Caki2 (cell line): ENCODE data around the gene PRKCB. TPM values are rescaled to one million over a fixed set of nuclear protein-coding genes. Genes with fewer than 3 reads are reported as not detected.

ENCODE experiments used
- DNase-seq: peaks from one replicate; pipeline ENCODE4 v3.0.0-alpha.2; 2015; ENCODE audit warnings: low read depth
- in situ Hi-C: cut with HindIII; loops from 2 replicates; pipeline ENCODE4 v1.10.0; 2016; ENCODE audit warnings: low sequenced_read_pairs, low pct_unique_long_range_greater_than_20kb, mixed read lengths
- total RNA-seq: library from RNA; depleted of rRNA; stranded (reverse); fragments of >200 nt; shearing (Covaris generic); gene quantifications from 2 replicates; pipeline ENCODE4 v1.2.3, GENCODE V29; 2014; ENCODE audit warnings: low replicate concordance

PRKCB gene
- total RNA-seq, 1 experiment from 2014 or later, result not detected

DNA sequence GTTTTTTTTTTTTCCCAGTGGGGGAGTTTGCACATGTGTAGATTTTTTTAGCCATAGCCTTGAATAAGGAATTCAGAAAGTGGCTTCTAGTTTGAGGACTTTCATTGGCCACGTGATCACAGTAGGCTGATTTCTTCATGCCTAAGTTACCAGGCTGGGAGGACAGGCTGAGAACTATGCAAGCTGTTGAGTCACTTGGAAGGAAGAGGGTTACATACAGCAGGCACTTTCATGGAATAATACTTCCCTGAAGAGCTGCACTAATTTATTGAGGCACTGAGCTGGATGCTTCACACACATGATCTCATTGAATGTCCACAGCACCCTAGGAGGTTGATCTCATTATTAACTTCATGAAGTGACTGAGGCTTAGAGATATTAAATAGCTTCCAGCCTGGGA, 22.8 kb downstream of the PRKCB start:
- in situ Hi-C loops, result no loop called here
- no peak for DNase-seq

- in situ Hi-C loops, result no loop called here
- DNase-seq, result no peak
These were observed 24.0 kb downstream of the PRKCB start for GRCh38 chr16:23859713-23860269.

DNA sequence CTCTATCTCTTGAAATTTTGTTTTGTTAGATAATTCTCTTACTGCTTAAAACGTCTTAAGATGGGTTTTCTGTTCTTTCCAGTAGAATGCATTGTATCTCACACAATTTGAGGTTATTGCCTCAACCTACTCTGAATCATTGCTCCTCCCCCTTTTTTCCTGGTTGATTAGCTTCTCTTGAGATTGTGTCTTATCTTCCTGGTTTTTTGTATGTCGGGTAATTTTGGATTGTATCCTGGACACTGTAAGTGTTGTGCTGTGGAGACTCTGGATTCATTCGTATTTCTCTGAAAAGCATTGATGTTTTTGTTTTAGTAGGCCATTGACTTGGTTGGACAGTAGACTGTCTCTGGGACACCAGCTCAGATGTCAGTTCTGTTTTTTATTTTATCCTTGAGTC, 26.1 kb downstream of the PRKCB start:
- in situ Hi-C loops, result no loop called here
- DNase-seq, result no peak

DNA sequence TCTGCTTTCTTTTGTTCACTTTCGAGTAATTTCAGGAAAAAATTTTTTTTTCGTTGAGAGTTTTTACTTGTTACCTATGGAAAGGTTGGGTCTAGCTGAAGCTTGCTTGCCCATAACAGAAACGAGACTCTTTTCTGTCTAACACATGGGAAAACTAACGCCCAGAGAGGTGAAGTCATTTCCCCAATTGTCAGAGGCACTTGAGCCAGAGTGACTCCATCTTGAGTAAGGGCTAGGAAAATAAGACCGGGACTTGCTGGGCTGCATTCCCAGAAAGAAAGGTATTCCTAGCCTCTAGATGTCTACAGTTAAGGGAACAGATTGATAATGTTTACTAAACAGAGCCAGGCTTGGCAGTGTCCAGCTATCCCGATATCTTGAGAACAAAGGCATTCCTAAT, 26.8 kb downstream of the PRKCB start:
- in situ Hi-C loops, result no loop called here
- no peak for DNase-seq

DNA sequence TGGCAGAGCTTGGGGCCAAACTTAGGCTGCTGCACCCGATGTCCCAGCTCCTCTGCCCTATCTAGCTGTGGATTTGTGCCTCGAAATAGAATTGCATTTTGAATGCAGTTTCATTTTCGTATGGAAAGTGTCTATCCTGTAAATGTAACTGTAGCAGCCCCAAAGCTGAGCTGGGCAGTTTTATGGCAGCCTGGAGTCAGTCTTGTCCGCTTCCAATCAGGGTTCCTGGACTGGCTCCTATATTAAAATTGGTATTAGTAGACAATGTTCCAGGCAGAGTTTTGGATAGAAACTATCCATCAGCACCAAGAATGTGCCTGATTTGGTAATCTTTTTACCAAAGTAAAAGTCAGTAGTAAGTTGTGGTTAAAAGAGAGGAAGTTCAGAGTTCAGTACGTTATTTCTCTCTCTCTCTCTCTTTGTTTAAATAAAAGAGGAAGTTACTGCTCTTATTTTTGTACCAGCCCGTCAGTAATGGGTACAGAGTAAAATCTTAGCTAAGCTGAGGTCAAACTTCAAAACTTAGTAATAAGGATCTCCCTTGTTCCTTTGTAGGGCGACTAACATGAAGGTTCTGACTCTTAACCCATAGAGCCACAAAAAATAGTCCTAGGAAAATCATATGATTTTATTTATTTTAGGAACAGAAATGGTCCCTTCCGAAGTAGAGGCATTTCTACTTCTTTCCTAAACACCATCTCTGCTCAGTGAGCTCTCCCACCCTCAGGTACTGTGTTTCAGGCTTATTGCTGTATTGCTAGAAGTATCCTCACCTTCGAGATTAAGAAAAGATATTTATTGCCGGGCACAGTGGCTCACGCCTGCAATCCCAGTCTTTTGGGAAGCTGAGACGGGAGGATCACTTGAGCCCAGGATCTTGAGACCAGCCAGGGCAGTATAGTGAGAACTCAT, 28.0 kb downstream of the PRKCB start:
- in situ Hi-C loops, result no loop called here
- DNase-seq, result no peak

DNA sequence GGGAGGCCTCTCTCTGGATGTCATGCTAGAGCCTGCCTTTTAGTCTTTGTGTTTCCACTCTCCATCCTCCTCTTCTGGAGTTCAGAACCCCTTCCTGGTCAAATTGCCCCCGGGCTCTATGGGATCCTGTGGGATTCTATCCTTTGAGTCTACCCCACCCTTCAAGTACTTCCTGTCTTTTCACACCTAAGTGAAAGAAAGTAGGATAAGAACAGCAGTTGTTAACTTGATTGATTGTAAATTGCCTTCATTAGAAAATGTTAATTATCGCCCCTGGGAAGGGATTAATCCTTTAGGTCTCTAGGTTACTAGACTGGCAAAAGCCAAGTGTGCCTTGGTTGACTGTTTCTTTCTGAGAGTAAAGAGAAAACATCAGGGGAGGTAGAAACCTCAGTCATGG, 30.1 kb downstream of the PRKCB start:
- in situ Hi-C loops, result no loop called here

GRCh38 chr16:23866621-23867020, 30.8 kb downstream of the PRKCB start:
- in situ Hi-C loops, result no loop called here
- DNase-seq, result no peak

More for the DNA sequence above, 30.1 kb downstream of the PRKCB start:
- DNase-seq, result no peak

DNA sequence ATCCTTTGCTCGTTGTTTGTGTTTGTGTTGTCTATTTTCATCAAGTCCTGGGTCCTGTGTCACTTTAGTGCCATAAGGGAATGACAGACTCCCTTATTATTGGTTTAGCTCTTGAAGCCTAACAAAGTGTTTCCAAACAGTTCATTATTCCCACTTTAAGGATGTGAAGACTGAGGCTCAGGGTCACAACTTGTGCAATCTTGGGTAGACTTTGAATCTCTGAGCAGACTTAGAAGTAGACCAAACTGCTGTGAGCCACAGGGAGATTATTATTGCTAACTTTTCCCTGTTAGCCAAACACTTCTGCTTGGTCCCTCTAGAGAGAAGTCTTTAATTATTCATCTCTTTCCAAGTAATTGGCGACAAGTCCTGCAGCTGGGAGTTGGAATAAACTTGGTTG, 31.8 kb downstream of the PRKCB start:
- in situ Hi-C loops, result no loop called here
- no peak for DNase-seq

DNA sequence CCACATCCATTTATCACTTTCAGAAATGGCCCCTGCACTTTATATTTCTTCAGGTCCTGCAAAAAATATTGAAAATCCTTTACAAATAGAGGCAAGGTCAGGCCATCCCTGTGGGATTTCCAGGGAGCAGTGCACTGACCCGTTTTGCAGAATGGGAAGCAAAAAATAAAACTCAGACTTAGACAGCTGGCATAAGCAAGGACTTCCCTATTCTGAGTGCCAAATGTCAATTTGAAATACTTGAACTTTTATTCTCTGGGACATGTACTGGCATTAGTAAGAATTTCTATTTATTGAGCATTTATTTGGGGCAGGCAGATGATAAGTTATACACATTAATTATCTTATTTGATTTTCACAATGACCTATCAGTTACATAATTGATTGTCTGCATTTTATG, 32.4 kb downstream of the PRKCB start:
- in situ Hi-C loops, result no loop called here
- DNase-seq, result no peak

- in situ Hi-C loops, result no loop called here
- no peak for DNase-seq
These were observed 33.3 kb downstream of the PRKCB start for GRCh38 chr16:23869052-23869451.

- no peak for DNase-seq
- in situ Hi-C loops, result no loop called here
These were observed 36.1 kb downstream of the PRKCB start for GRCh38 chr16:23871924-23872323.

- no peak for DNase-seq
These were observed 39.0 kb downstream of the PRKCB start for GRCh38 chr16:23874613-23875294.

DNA sequence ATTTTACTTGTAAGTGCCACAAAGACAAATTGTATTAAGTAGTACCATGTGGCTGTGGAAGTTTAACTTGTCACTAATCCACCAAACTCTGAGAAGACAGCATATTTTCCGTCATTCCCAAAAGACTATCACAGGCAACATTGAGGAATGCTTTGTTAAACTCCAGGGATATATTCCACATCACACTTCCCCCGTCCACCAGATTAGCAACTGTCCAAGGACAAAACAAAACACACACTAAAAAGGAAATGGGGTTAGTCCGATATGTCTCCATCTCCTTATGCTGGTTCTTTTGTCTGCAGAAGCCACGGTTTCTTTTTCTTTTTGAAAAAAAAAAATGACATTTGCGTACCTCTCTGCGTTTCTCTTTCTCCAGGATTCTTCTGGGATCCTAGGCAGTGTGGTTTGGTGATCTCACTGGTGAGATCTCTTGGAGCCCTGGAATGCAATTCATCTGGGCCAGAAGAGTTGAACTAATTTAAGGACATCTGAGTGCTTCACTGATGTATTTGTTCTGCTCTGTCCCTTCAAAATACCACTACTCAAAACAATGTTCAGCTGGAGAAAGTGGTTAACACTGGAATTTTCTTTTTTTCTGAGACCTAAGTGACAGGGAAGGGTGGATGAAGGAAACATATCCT, 40.6 kb downstream of the PRKCB start:
- in situ Hi-C loops, result no loop called here
- no peak for DNase-seq

More at GRCh38 chr16:23874613-23875294, 39.0 kb downstream of the PRKCB start:
- in situ Hi-C loops, result no loop called here

- no peak for DNase-seq
- in situ Hi-C loops, result no loop called here
These were observed 41.6 kb downstream of the PRKCB start for GRCh38 chr16:23877107-23878070.

DNA sequence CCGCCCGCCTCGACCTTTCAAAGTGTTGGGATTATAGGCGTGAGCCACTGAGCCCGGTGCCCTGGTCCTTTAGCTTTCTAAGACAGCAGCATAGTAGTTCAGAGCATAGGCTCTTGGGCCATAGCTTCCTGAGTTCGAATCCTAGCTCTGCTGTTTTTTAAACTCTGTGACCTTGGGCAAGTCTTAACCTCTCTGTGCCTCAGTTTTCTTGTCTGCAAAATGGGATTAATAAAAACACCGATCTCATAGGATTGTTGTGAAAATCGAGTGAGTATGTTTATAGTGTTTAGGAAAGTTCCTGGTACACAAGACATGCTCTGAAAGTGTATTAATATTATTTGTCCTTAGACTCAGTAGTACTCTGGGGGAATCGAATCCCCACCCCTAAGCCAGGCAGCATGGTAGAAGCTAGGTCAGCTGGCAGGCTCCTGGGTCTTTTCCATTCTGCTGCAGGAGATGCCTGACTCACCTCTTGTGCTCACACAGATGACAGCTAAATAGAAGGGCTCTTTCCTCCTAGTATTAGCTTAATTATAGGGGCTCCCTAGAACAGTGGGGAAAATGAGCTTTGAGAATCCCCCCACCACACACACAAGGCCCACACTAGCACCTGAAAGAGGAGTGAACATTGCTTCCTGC, 44.1 kb downstream of the PRKCB start:
- in situ Hi-C loops, result no loop called here
- DNase-seq, result no peak

DNA sequence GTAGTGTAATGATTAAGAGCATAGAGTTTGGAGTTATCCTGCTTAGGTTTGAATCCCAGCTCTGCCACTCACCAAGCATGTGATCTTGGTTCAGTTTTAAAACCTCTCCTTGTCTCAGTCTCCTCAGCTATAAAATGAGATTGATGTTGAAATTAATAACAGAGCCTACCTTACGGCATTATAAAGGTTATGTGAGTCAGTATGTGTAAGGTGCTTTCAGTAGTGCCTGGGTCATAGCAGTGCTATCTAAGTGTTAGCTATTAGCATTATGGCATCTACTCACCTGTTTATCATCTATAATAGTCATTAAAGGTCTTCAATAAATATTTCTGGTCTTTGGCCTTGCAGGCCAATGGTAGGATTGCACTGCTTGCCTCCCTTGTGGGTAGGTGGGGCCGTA, 53.4 kb downstream of the PRKCB start:
- in situ Hi-C loops, result no loop called here
- DNase-seq, result no peak

- no peak for DNase-seq
- in situ Hi-C loops, result no loop called here
These were observed 58.2 kb downstream of the PRKCB start for GRCh38 chr16:23893986-23894385.
